Measurements from ENCODE around the gene PHLDA3. TPM values are rescaled to one million over a fixed set of nuclear protein-coding genes. Genes with fewer than 3 reads are reported as not detected.
A peak's percentile ranks its signal among the peaks of the same experiment; 100 is the strongest.

Gene PHLDA3
- total RNA-seq, 6 experiments from 2014 or later, result 1.0 to 10.9 (median 2.7) TPM

DNA sequence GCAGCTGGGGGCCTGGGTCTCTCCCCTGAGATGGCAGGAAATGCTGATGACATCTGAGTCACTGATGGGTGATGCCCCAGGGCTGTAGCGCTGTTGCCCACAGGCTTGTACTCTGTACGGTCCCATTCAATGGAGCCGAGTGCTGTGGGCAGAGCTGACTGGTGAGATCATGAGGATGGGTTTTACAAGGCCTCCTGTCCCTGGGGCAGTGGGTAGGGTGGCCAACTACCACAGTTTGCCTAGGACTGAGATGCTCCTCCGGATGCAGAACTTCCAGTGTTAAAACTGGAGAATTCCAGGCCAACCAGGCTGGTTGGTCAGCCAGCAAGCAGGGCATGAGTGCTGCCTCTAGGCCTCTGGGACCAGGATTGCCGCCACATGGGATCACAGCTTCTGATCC is 9.2 kb downstream of the PHLDA3 start:
- WGBS (ENCODE audit: insufficient coverage, low coverage, low lambda C conversion rate, missing lambda C conversion rate), result 100% methylated on average over 1 of the region's 5 CpGs
- DNase-seq, result no peak
- ATAC-seq, result no peak
- Histone ChIP-seq H3K4me3 (no peak overlapping the region), H3K36me3 (no peaks in the 10 kb centered on the region), H3K4me1 (no peaks in the 10 kb centered on the region), H3K27me3 (no peaks in the 10 kb centered on the region), H3K27ac (no peak overlapping the region), H3K9me3 (no peaks in the 10 kb centered on the region)
- TF ChIP-seq POLR2A (IDR thresholded peaks at IDR 0.05) (no peak), CTCF (IDR thresholded peaks at IDR 0.05) (no peak)
- intact Hi-C loops (cut with DNase I), result no loop called here

GRCh38 chr1:201459052-201459451 is 9.9 kb downstream of the PHLDA3 start:
- intact Hi-C loops (cut with DNase I), result no loop called here
- no peak overlapping the region for H3K4me3 ChIP-seq
- no peak overlapping the region for H3K27ac ChIP-seq
- 69% methylated on average over 3 of the region's 3 CpGs for WGBS (ENCODE audit: insufficient coverage, low coverage, low lambda C conversion rate, missing lambda C conversion rate)
- H3K27me3 ChIP-seq, result no peaks in the 10 kb centered on the region
- ATAC-seq, result no peak
- TF ChIP-seq POLR2A (IDR thresholded peaks at IDR 0.05) (no peak), CTCF (IDR thresholded peaks at IDR 0.05) (no peak)
- no peak for DNase-seq
- H3K36me3 ChIP-seq, result no peaks in the 10 kb centered on the region
- H3K4me1 ChIP-seq, result no peaks in the 10 kb centered on the region
- no peaks in the 10 kb centered on the region for H3K9me3 ChIP-seq

DNA sequence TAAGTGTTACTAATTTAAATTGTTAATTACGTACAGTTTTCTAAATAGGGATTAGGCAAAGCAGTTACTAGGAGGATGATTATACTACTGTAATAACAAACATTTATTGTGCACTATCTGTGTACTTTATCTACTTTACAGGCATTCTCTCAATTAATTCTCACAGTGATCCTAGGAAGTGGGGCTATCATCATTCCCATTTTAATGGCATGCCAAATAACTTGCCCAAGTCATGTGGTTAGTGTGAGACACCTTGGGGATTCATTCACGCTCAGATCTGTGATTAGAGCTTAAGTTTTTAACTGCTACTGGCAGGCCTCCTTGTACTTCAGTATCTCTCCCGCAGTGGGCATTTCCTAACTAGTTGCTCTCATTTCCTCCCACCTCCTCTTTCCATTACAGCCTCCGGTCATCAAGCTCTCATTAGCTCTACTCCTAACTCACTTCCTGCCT is 11.5 kb downstream of the PHLDA3 start:
- H3K27ac ChIP-seq, result no peak overlapping the region
- TF ChIP-seq POLR2A (IDR thresholded peaks at IDR 0.05) (no peak), CTCF (IDR thresholded peaks at IDR 0.05) (no peak)
- WGBS (ENCODE audit: insufficient coverage, low coverage, low lambda C conversion rate, missing lambda C conversion rate), result 58% methylated on average over 4 of the region's 4 CpGs

DNA sequence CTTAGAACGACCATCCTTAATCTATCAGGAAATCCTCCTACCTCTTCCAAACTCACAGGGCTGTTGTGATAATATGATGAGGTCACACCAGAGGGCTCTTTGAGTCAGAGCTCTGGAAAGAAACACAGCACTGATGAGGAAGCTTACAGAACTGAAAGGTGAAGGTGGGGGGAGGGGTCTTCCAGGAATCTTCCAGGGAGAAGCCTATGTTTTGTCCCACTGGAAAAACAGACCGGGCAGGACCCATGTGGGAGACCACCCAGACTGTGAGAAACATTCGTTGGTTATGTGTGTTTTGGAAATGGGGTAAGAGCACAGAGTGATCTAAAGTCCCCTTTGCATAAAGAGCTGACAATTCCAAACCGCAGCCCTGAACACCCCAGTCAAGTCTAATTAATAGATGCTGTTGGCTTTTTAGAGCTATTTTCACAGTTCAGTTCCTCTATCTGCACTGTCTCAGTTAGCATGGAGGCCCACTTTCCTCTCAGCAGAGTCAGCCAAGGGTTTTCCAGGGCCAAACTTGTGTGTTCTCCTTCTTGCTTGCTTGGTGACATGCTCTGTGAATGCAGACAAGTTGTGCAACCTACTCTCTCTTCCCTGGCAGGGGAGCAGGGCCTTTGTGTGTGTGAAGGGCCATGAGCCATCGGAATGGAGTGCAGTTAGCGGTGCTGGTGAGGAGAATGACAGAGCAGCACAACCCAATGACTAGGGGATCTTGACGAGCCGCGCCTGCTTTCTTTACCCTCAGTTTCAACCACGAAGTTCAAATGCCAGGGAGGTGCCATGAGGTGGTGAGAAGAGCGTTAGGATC is 12.3 kb downstream of the PHLDA3 start:
- TF ChIP-seq CTCF (IDR thresholded peaks at IDR 0.05) (no peak), POLR2A (IDR thresholded peaks at IDR 0.05) (no peak)
- peak in 3 of 4 donors; percentile 36 to 47 (median 46) for ATAC-seq
- WGBS (ENCODE audit: insufficient coverage, low coverage, low lambda C conversion rate, missing lambda C conversion rate), result 27% methylated on average over 3 of the region's 11 CpGs
- no peaks in the 10 kb centered on the region for H3K36me3 ChIP-seq
- H3K27ac ChIP-seq, result no peak overlapping the region
- no peaks in the 10 kb centered on the region for H3K27me3 ChIP-seq
- H3K9me3 ChIP-seq, result no peaks in the 10 kb centered on the region
- H3K4me3 ChIP-seq, result no peak overlapping the region
- intact Hi-C loops (cut with DNase I), result no loop called here
- DNase-seq, result no peak
- no peaks in the 10 kb centered on the region for H3K4me1 ChIP-seq

More for the DNA sequence above, 11.5 kb downstream of the PHLDA3 start:
- Histone ChIP-seq H3K27me3 (no peaks in the 10 kb centered on the region), H3K9me3 (no peaks in the 10 kb centered on the region), H3K4me3 (no peak overlapping the region), H3K4me1 (no peaks in the 10 kb centered on the region), H3K36me3 (no peaks in the 10 kb centered on the region)
- DNase-seq (no peak), ATAC-seq (no peak)
- intact Hi-C loops (cut with DNase I), result no loop called here
